ENCODE data around the gene SLC41A3. TPM values are rescaled to one million over a fixed set of nuclear protein-coding genes. Genes with fewer than 3 reads are reported as not detected.

The SLC41A3 gene
- total RNA-seq, 4 donors from 2014 or later: 21.8 to 31.9 (median 31.1) TPM

- no peak for TF ChIP-seq CTCF (IDR thresholded peaks at IDR 0.05; ENCODE audit: low read depth)
These were observed 13.8 kb downstream of the SLC41A3 start for GRCh38 chr3:126070146-126070545.

GRCh38 chr3:126067959-126068358 lies 16.0 kb downstream of the SLC41A3 start:
- no peak for TF ChIP-seq CTCF (IDR thresholded peaks at IDR 0.05; ENCODE audit: low read depth)

- no peak for TF ChIP-seq CTCF (IDR thresholded peaks at IDR 0.05; ENCODE audit: low read depth)
These were observed 18.0 kb downstream of the SLC41A3 start for GRCh38 chr3:126065876-126066275.

GRCh38 chr3:126064627-126065258 lies 19.2 kb downstream of the SLC41A3 start:
- TF ChIP-seq CTCF (IDR thresholded peaks at IDR 0.05; ENCODE audit: low read depth): no peak

GRCh38 chr3:126063358-126063965 lies 20.5 kb downstream of the SLC41A3 start:
- TF ChIP-seq CTCF (IDR thresholded peaks at IDR 0.05; ENCODE audit: low read depth): no peak

DNA sequence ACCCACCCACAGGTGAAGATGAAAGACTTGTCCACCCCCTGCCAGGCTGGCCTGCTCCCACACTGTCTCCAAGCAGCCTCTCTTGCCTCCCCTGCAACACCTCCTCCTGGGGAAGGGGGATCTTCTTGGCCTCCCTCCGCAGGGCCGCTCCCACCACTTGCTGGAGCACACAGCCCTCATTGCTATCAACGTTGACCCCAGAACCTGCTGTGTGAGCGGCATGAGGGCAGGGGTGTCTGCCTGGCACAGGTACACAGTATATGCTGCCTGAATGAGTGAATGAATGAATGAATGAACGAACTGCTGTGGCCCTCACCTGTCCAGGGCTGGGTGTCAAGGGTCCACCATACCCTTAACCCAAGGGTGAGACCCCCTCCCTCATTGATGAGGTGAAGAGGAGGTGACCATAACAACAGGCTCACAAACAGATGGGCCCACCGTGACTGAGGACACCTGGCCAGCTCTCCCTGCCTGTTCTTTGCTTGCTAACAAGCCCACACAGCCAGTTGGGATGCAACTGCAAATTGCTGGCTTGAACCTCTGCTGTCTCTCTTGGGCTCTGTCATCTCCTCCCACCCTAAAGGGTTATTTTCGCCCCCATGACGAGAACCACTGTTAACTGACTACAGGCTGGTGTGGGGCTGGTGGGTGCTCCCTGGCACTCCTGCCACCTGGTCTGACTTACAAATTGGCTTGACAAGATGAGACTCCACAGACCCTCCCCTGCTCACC lies 22.5 kb downstream of the SLC41A3 start:
- TF ChIP-seq CTCF (IDR thresholded peaks at IDR 0.05; ENCODE audit: low read depth): no peak

DNA sequence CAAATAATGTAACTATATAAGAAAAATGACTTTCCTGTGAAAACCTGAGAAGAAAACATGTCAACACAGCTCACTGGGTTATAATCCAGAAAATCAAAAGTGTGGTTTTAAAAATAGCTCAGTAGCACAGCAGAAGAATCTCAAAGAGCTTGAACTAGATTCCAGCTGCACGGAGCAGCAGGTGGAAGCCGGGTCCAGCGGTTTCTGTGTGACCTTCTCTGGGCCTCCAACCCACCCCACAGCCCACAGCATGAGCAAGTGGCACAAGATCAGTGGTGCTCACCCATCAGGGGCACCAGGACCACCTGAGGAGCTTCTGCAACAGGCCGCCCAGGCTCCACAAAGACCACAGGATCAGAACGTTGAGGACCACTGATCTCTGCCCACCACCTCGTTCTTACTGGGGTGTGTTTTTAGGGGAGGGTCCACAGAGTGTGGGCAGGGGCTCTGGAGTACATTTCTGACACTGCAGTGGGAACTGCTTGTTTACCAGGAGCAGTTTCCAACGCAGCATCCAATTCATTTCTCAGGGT lies 23.2 kb downstream of the SLC41A3 start:
- TF ChIP-seq CTCF (IDR thresholded peaks at IDR 0.05; ENCODE audit: low read depth): no peak

All from subcutaneous adipose tissue (tissue), 4 donors.